Esophagus squamous epithelium (tissue), 5 donors: Measurements from ENCODE around the gene PLCD1. TPM values are rescaled to one million over a fixed set of nuclear protein-coding genes. Genes with fewer than 3 reads are reported as not detected.

Source experiments
- DNase-seq: peaks from one replicate; lab custom pipeline; 2025; lab: John Stamatoyannopoulos, UW
- H3K27ac ChIP-seq, 4 donors: fragments of 200-600 bp; sonication (generic); one replicate each; pipeline ENCODE4 v1.5.1; 2016 to 2019; ENCODE audit warnings: mild to moderate bottlenecking in 1 of 4
- H3K27me3 ChIP-seq, 4 donors: fragments of 200-600 bp; sonication (generic); 1 replicate in 3 of 4; 2 replicates in 1 of 4; pipeline versions ENCODE4 v1.5.1 to v1.6.0; 2017 to 2021; ENCODE audit warnings: antibody characterized with exemption in 1 of 4
- H3K36me3 ChIP-seq, 3 donors: fragments of 200-600 bp; sonication (generic); one replicate each; pipeline ENCODE4 v1.5.1; 2016 to 2019
- H3K4me1 ChIP-seq, 3 donors: fragments of 200-600 bp; sonication (generic); one replicate each; pipeline ENCODE4 v1.5.1; 2017 to 2019
- H3K4me3 ChIP-seq, 4 donors: fragments of 200-600 bp; sonication (generic); 1 replicate in 3 of 4; 2 replicates in 1 of 4; pipeline ENCODE4 v1.5.1; 2016 to 2019; ENCODE audit warnings: mild to moderate bottlenecking in 2 of 4, moderate library complexity in 1 of 4
- H3K9me3 ChIP-seq, 3 donors: fragments of 200-600 bp; sonication (generic); one replicate each; pipeline ENCODE4 v1.5.1; 2016 to 2019
- POLR2A ChIP-seq, 4 donors: fragments of 450-650 bp; IDR thresholded peaks; one replicate each; pipeline ENCODE4 v1.6.1; 2017; ENCODE audit warnings: antibody characterized with exemption in 4 of 4, mild to moderate bottlenecking in 4 of 4, moderate library complexity in 3 of 4
- WGBS, 2 donors: methylation state at CpG; one replicate each; pipeline ENCODE4 v1.1.5; 2018; 5-methylcytosine and 5-hydroxymethylcytosine counted together
- intact Hi-C: fragments of 100-400 bp; cut with DNase I; formaldehyde crosslinking; loops from one replicate; pipeline ENCODE4 v1.15.0; 2022
- total RNA-seq, 4 donors: library from RNA; depleted of rRNA; stranded (reverse); fragments of >200 nt; gene quantifications; one replicate each; pipeline ENCODE4 v1.1.0, GENCODE V29; 2016
- TF ChIP-seq, protein P1 (sequence below), 6 experiments: fragments of 450-650 bp in 4 of 6; fragments of 200-600 bp in 2 of 6; sonication (generic) in 2 of 6; IDR thresholded peaks; one replicate each; pipeline ENCODE4 v1.5.1; 2016 to 2019; ENCODE audit warnings: antibody characterized with exemption in 6 of 6, mild to moderate bottlenecking in 4 of 6, moderate library complexity in 4 of 6
- donor health status: DM: yes; HTN: yes; CAD: no.

PLCD1 gene
- total RNA-seq, 4 donors from 2014 or later: 24.2 to 37.9 (median 35.0) TPM

- Histone ChIP-seq H3K27ac (no peak overlapping the region), H3K27me3 (no peaks in the 10 kb centered on the region), H3K36me3 (peaks cover 5 to 84% (median 5%) of the 10 kb centered on the region in 3 donors), H3K4me3 (no peak overlapping the region), H3K4me1 (peaks cover 5 to 19% (median 9%) of the 10 kb centered on the region in 3 donors), H3K9me3 (no peaks in the 10 kb centered on the region)
- DNase-seq: no peak
- WGBS, 2 donors: 69 to 78% methylated on average over 4 to 7 of the region's 16 CpGs
- intact Hi-C loops: no loop called here
- TF ChIP-seq, protein P1, sequence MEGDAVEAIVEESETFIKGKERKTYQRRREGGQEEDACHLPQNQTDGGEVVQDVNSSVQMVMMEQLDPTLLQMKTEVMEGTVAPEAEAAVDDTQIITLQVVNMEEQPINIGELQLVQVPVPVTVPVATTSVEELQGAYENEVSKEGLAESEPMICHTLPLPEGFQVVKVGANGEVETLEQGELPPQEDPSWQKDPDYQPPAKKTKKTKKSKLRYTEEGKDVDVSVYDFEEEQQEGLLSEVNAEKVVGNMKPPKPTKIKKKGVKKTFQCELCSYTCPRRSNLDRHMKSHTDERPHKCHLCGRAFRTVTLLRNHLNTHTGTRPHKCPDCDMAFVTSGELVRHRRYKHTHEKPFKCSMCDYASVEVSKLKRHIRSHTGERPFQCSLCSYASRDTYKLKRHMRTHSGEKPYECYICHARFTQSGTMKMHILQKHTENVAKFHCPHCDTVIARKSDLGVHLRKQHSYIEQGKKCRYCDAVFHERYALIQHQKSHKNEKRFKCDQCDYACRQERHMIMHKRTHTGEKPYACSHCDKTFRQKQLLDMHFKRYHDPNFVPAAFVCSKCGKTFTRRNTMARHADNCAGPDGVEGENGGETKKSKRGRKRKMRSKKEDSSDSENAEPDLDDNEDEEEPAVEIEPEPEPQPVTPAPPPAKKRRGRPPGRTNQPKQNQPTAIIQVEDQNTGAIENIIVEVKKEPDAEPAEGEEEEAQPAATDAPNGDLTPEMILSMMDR (IDR thresholded peaks at IDR 0.05): no peak
- no peak for TF ChIP-seq POLR2A (IDR thresholded peaks at IDR 0.05)
Observed at GRCh38 chr3:38008971-38009580, 20.4 kb downstream of the PLCD1 start.

DNA sequence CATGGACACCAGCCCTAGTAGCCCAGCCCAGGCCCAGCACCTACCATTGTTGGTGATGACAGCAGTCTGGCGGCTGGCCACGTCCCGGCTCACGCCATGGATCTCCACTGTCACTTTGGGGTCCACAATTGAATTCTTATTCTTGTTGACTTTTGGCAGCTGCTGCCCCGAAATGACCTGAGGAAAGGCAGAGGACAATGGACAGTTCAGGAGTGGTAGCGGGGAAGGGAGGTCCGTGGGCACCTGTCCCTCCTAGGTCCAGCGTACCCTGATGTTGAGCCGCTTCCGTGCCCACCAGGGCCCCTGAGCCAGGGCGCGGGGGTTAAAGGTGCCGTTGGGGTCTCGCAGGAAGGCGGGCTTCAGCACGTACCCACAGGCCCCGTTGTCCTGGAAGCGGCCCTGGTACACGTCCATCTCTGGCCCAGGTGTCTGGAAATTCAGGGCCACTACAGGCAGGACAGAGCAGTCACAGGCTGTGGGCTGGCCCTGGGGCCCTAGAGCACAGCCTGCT is 21.2 kb downstream of the PLCD1 start:
- peaks cover 5 to 26% (median 9%) of the 10 kb centered on the region in 3 donors for H3K4me1 ChIP-seq
- TF ChIP-seq, protein P1 (IDR thresholded peaks at IDR 0.05): no peak
- no peak for TF ChIP-seq POLR2A (IDR thresholded peaks at IDR 0.05)
- intact Hi-C loops: no loop called here
- DNase-seq: no peak
- no peak overlapping the region for H3K27ac ChIP-seq
- no CpG with 5 or more reads among the region's 19 CpGs for WGBS, 2 donors
- H3K36me3 ChIP-seq: peaks cover 5 to 77% (median 5%) of the 10 kb centered on the region in 3 donors
- no peaks in the 10 kb centered on the region for H3K27me3 ChIP-seq
- H3K4me3 ChIP-seq: no peak overlapping the region
- H3K9me3 ChIP-seq: no peaks in the 10 kb centered on the region

DNA sequence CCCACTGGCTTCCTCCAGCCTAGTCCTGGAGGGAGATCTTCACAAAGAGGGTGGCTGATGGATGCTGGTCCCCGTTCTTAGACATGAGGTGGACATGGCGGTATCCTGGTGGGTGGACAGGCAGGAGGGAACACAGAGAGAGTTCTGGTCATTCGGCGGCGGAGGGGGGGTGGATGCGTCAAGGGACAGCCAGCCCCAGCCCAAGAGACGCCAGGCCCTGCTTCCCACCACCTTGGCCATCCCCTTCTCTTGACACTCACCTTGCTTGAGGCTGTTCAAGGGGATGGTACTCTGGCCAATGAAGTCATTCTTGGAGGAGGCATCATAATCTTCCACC is 21.7 kb downstream of the PLCD1 start:
- peaks cover 5 to 31% (median 9%) of the 10 kb centered on the region in 3 donors for H3K4me1 ChIP-seq
- intact Hi-C loops: no loop called here
- no peak for DNase-seq
- TF ChIP-seq, protein P1 (IDR thresholded peaks at IDR 0.05): no peak
- TF ChIP-seq POLR2A (IDR thresholded peaks at IDR 0.05): no peak
- no peaks in the 10 kb centered on the region for H3K9me3 ChIP-seq
- WGBS, 2 donors: 85 to 97% methylated on average over 5 to 7 of the region's 7 CpGs
- H3K4me3 ChIP-seq: no peak overlapping the region
- H3K27me3 ChIP-seq: no peaks in the 10 kb centered on the region
- H3K27ac ChIP-seq: no peak overlapping the region
- H3K36me3 ChIP-seq: peaks cover 5 to 78% (median 5%) of the 10 kb centered on the region in 3 donors

GRCh38 chr3:38006445-38006995 is 22.9 kb downstream of the PLCD1 start:
- Histone ChIP-seq H3K4me1 (peaks cover 5 to 31% (median 9%) of the 10 kb centered on the region in 3 donors), H3K9me3 (no peaks in the 10 kb centered on the region), H3K4me3 (no peak overlapping the region), H3K27ac (peak overlapping the region in 1 of 4 donors; percentile 36), H3K36me3 (peaks cover 5 to 78% (median 5%) of the 10 kb centered on the region in 3 donors), H3K27me3 (no peaks in the 10 kb centered on the region)
- intact Hi-C loops: no loop called here
- TF ChIP-seq, protein P1 (IDR thresholded peaks at IDR 0.05): no peak
- no peak for TF ChIP-seq POLR2A (IDR thresholded peaks at IDR 0.05)
- DNase-seq: no peak
- 93 to 100% methylated on average over 1 to 2 of the region's 16 CpGs for WGBS, 2 donors

DNA sequence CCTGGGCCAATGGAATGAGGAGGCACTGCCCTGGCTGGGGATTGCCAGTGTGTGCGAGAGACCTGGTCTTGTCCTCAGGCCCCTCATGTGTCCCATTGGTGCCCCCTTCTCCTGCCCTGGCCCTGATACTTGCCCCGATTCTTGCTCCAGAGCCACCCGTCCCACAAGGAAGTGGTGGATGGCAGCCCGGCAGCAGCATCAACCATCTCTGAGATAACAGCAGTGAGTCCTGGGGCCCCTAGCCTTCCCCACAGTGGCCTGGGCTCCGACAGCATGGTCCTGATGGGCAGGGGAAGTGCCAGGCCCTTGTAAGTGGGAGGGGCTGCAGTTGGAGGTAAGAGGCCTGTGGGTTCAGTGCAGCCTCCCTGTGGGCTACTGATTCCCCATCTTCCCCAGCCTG is 23.4 kb downstream of the PLCD1 start:
- DNase-seq: no peak
- WGBS, 2 donors: 100% methylated on average over 1 of the region's 5 CpGs; no CpG with 5 or more reads in 1 of the 2 donors
- Histone ChIP-seq H3K4me3 (no peak overlapping the region), H3K27me3 (no peaks in the 10 kb centered on the region), H3K9me3 (no peaks in the 10 kb centered on the region), H3K36me3 (peaks cover 5 to 78% (median 5%) of the 10 kb centered on the region in 3 donors), H3K4me1 (peaks cover 5 to 31% (median 9%) of the 10 kb centered on the region in 3 donors), H3K27ac (peak overlapping the region in 1 of 4 donors; percentile 36)
- no peak for TF ChIP-seq POLR2A (IDR thresholded peaks at IDR 0.05)
- TF ChIP-seq, protein P1 (IDR thresholded peaks at IDR 0.05): no peak
- intact Hi-C loops: no loop called here
